ENCODE measurements around the gene AFF3. TPM values are rescaled to one million over a fixed set of nuclear protein-coding genes. Genes with fewer than 3 reads are reported as not detected.

The AFF3 gene
- polyA plus RNA-seq, 1 donor (not counting 4 experiments of a cell fraction or from before 2014, with no cell fraction given), result not detected

DNA sequence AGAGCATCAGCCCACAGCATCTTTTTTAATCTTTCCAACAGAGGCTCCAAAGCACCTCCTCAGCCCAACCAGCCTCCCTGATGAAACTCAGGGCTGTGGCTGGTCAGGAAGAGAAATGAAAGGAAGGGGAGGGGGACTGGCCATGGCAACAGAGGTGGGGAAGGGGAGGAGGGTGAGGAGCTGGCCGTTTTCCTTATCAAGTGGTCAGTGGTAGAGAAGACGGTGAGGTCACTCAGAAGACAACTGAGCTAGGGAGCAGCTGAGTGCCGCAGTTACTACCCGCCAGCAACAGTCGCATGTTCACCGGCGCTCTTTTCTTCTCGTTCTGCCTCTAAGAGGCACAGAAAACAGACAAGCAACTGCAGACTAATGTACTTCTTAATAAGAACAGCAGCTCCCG lies 97.4 kb downstream of the AFF3 start:
- Histone ChIP-seq H3K27me3 (ENCODE audit: control insufficient read depth, extremely low read depth, insufficient read depth, low read length) (no peaks in the 10 kb centered on the region), H4K20me1 (ENCODE audit: control insufficient read depth, extremely low read depth, insufficient read depth, low read length) (no peaks in the 10 kb centered on the region), H3K4me1 (ENCODE audit: control insufficient read depth, extremely low read depth, insufficient read depth, low read length) (no peaks in the 10 kb centered on the region), H3K27ac (ENCODE audit: control insufficient read depth, insufficient read depth, low read length) (no peak overlapping the region), H3K79me2 (ENCODE audit: control insufficient read depth, insufficient read depth, low read length) (no peaks in the 10 kb centered on the region), H3K4me2 (ENCODE audit: control insufficient read depth, extremely low read depth, insufficient read depth, low read depth, low read length) (no peak overlapping the region), H3K9me3 (ENCODE audit: control insufficient read depth, low read depth, low read length) (no peaks in the 10 kb centered on the region), H3K9ac (ENCODE audit: control insufficient read depth, extremely low read depth, insufficient read depth, low read length) (no peak overlapping the region), H3K4me3 (ENCODE audit: control insufficient read depth in 2 of 3, extremely low read depth in 1 of 3, insufficient read depth in 2 of 3, low read depth in 1 of 3, low read length in 3 of 3) (no peak overlapping the region), H3K36me3 (ENCODE audit: control insufficient read depth in 2 of 2, extremely low read depth in 1 of 2, insufficient read depth in 2 of 2, low read length in 2 of 2) (no peaks in the 10 kb centered on the region), H2AFZ (ENCODE audit: control insufficient read depth, low read length) (no peak overlapping the region), H3K9me1 (ENCODE audit: control insufficient read depth, extremely low read depth, insufficient read depth, low read length) (no peaks in the 10 kb centered on the region)
- no peak for FAIRE-seq
- dilution Hi-C loops (cut with MboI; ENCODE audit: extremely low pct_ligation_motif_present, low sequenced_read_pairs), result no loop called here
- TF ChIP-seq EZH2 (IDR thresholded peaks at IDR 0.05; ENCODE audit: low read length), result no peak
- TF ChIP-seq, protein P1, sequence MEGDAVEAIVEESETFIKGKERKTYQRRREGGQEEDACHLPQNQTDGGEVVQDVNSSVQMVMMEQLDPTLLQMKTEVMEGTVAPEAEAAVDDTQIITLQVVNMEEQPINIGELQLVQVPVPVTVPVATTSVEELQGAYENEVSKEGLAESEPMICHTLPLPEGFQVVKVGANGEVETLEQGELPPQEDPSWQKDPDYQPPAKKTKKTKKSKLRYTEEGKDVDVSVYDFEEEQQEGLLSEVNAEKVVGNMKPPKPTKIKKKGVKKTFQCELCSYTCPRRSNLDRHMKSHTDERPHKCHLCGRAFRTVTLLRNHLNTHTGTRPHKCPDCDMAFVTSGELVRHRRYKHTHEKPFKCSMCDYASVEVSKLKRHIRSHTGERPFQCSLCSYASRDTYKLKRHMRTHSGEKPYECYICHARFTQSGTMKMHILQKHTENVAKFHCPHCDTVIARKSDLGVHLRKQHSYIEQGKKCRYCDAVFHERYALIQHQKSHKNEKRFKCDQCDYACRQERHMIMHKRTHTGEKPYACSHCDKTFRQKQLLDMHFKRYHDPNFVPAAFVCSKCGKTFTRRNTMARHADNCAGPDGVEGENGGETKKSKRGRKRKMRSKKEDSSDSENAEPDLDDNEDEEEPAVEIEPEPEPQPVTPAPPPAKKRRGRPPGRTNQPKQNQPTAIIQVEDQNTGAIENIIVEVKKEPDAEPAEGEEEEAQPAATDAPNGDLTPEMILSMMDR (optimal IDR thresholded peaks at IDR 0.05 in 1 of 3, IDR thresholded peaks at IDR 0.05 in 1 of 3, conservative IDR thresholded peaks at IDR 0.05 in 1 of 3; ENCODE audit: extremely low read depth in 1 of 3, insufficient read depth in 2 of 3, low read length in 3 of 3), result no peak
- DNase-seq (ENCODE audit: low read depth, low spot score), result no peak

DNA sequence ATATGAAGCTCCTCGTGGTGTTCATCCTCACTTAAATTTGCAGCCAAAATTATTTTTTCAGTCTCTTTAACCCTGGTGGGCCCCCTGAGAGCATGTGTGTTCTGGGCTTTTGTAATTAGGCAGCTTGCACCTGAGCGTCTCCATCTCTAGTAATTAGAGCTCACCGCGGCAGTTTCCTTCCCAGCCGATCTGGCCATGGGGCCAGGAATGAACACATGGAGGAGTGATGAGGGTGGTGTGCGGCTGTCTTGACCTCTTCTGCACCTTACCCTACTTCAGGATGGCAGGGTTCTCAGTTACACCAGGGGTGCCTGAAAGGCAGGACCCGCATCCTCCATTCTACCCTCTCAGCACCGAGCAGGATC lies 98.5 kb downstream of the AFF3 start:
- Histone ChIP-seq H3K9me1 (ENCODE audit: control insufficient read depth, extremely low read depth, insufficient read depth, low read length) (no peaks in the 10 kb centered on the region), H3K79me2 (ENCODE audit: control insufficient read depth, insufficient read depth, low read length) (no peaks in the 10 kb centered on the region), H3K36me3 (ENCODE audit: control insufficient read depth in 2 of 2, extremely low read depth in 1 of 2, insufficient read depth in 2 of 2, low read length in 2 of 2) (no peaks in the 10 kb centered on the region), H2AFZ (ENCODE audit: control insufficient read depth, low read length) (no peak overlapping the region), H3K9me3 (ENCODE audit: control insufficient read depth, low read depth, low read length) (no peaks in the 10 kb centered on the region), H3K4me2 (ENCODE audit: control insufficient read depth, extremely low read depth, insufficient read depth, low read depth, low read length) (no peak overlapping the region), H3K4me1 (ENCODE audit: control insufficient read depth, extremely low read depth, insufficient read depth, low read length) (no peaks in the 10 kb centered on the region), H3K27ac (ENCODE audit: control insufficient read depth, insufficient read depth, low read length) (no peak overlapping the region), H3K4me3 (ENCODE audit: control insufficient read depth in 2 of 3, extremely low read depth in 1 of 3, insufficient read depth in 2 of 3, low read depth in 1 of 3, low read length in 3 of 3) (no peak overlapping the region), H4K20me1 (ENCODE audit: control insufficient read depth, extremely low read depth, insufficient read depth, low read length) (no peaks in the 10 kb centered on the region), H3K9ac (ENCODE audit: control insufficient read depth, extremely low read depth, insufficient read depth, low read length) (no peak overlapping the region), H3K27me3 (ENCODE audit: control insufficient read depth, extremely low read depth, insufficient read depth, low read length) (no peaks in the 10 kb centered on the region)
- FAIRE-seq (no peak), DNase-seq (ENCODE audit: low read depth, low spot score) (no peak)
- TF ChIP-seq, protein P1 (optimal IDR thresholded peaks at IDR 0.05 in 1 of 3, IDR thresholded peaks at IDR 0.05 in 1 of 3, conservative IDR thresholded peaks at IDR 0.05 in 1 of 3; ENCODE audit: extremely low read depth in 1 of 3, insufficient read depth in 2 of 3, low read length in 3 of 3), result no peak
- no peak for TF ChIP-seq EZH2 (IDR thresholded peaks at IDR 0.05; ENCODE audit: low read length)
- dilution Hi-C loops (cut with MboI; ENCODE audit: extremely low pct_ligation_motif_present, low sequenced_read_pairs), result no loop called here

Measured in keratinocyte (primary cell).